ENCODE results near the gene SAP130.

SAP130 gene

GRCh38 chr2:128028668-128029054 is 802 bp upstream of the SAP130 start:
- TF ChIP-seq CTCF (IDR thresholded peaks at IDR 0.05; ENCODE audit: control insufficient read depth, extremely low read depth, insufficient read depth), result no peak
- DNase-seq (ENCODE audit: low read depth), result no peak
- H3K4me3 ChIP-seq (ENCODE audit: low read depth, low read length), result peak overlapping the region; percentile 78

- DNase-seq (ENCODE audit: low read depth), result peak; percentile 93
- TF ChIP-seq CTCF (IDR thresholded peaks at IDR 0.05; ENCODE audit: control insufficient read depth, extremely low read depth, insufficient read depth), result no peak
- peak overlapping the region; percentile 89 for H3K4me3 ChIP-seq (ENCODE audit: low read depth, low read length)
Observed at GRCh38 chr2:128027278-128027800, 520 bp downstream of the SAP130 start.

GRCh38 chr2:128026448-128027277 is 1.2 kb downstream of the SAP130 start:
- no peak for TF ChIP-seq CTCF (IDR thresholded peaks at IDR 0.05; ENCODE audit: control insufficient read depth, extremely low read depth, insufficient read depth)
- H3K4me3 ChIP-seq (ENCODE audit: low read depth, low read length), result peak overlapping the region; percentile 89
- DNase-seq (ENCODE audit: low read depth), result no peak

- no peak overlapping the region for H3K4me3 ChIP-seq (ENCODE audit: low read depth, low read length)
- no peak for DNase-seq (ENCODE audit: low read depth)
- TF ChIP-seq CTCF (IDR thresholded peaks at IDR 0.05; ENCODE audit: control insufficient read depth, extremely low read depth, insufficient read depth), result no peak
Observed at GRCh38 chr2:128024816-128025215, 3.0 kb downstream of the SAP130 start.

GRCh38 chr2:128017561-128017960 is 10.3 kb downstream of the SAP130 start:
- DNase-seq (ENCODE audit: low read depth), result no peak
- no peak for TF ChIP-seq CTCF (IDR thresholded peaks at IDR 0.05; ENCODE audit: control insufficient read depth, extremely low read depth, insufficient read depth)
- H3K4me3 ChIP-seq (ENCODE audit: low read depth, low read length), result no peak overlapping the region

- H3K4me3 ChIP-seq (ENCODE audit: low read depth, low read length), result no peak overlapping the region
- no peak for DNase-seq (ENCODE audit: low read depth)
- TF ChIP-seq CTCF (IDR thresholded peaks at IDR 0.05; ENCODE audit: control insufficient read depth, extremely low read depth, insufficient read depth), result no peak
Observed at GRCh38 chr2:128016620-128017019, 11.2 kb downstream of the SAP130 start.

Data from LNCaP clone FGC (cell line).